Measurements from ENCODE around the gene CACNA1B.
"Not testable (repeated sequence)": the region's sequence is repeated elsewhere in the genome, so short reads cannot be mapped to it uniquely, and the experiment has no call there.

CACNA1B gene

DNA sequence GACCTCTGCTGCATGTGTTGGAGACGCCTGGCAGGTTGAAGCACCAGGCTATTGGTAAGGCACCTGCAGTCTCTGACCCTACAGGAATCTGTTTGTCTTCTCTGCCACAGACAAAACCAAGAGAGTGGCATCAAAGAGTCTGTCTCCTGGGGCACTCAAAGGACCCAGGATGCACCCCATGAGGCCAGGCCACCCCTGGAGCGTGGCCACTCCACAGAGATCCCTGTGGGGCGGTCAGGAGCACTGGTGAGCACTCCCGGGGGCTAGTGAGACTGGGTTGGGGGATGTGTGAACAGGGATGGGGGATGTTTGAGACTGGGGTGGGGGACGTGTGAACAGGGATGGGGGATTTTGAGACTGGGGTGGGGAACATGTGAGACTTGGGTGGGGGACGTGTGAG lies 240.3 kb downstream of the CACNA1B start:
- DNase-seq, result no peak

DNA sequence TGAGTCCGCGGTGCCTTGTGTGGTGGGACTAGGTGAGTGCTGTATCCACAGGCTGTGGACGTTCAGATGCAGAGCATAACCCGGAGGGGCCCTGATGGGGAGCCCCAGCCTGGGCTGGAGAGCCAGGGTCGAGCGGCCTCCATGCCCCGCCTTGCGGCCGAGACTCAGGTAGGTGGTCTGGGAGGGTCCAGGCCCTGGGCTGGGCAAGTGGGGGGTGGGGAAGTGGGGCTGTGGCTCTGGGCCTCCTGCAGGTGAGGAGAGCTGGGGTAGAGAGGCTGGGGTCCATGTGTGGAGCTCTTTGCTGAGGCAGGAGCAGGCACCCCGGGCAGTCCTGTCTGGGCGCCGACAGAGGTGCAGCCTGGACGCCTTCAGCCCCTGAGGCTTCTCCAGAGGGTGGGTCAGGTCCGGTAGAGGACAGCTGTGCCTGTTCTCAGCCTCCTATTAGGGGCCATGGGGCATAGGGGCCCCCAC lies 241.1 kb downstream of the CACNA1B start:
- no peak for DNase-seq

DNA sequence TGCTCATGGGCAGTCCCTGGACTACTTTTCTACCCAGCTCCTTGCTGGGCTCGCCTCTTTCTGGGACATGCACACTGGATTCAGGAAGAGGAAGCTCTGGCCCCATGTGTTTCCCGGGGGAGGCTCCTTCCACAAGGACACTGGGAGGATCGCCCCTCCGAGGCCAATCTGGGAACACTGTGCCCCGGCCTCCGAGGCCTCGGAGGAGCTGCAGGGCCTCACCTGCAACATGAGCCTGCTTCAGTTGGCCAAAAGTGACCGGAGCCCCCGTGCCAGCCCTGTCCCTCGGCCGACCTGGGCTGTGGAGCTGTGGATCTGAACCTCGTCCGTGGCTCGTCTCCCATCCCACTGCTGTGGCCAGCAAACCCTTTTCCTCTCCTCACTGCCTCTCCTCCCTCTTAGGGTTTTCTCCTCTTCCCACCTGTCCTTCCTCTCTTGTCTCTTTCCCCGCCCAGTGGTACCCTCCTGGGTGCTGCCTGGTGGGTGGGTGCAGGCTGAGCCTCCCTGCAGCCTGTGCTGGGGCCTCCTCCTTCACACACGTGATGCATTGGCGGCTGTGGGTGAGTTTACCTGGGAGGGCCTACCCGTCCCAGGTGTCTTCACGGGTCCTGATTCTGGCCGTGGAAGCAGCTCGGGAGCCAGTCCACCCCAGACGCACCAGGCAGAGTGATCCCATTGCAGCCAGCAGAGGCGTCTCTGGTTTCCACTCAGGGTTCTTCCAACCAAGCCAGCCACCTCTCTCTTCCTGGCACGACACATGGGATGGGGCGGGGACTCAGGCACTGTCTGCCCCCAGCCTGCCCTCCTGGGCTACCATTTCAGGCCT lies 241.8 kb downstream of the CACNA1B start:
- DNase-seq, result no peak

DNA sequence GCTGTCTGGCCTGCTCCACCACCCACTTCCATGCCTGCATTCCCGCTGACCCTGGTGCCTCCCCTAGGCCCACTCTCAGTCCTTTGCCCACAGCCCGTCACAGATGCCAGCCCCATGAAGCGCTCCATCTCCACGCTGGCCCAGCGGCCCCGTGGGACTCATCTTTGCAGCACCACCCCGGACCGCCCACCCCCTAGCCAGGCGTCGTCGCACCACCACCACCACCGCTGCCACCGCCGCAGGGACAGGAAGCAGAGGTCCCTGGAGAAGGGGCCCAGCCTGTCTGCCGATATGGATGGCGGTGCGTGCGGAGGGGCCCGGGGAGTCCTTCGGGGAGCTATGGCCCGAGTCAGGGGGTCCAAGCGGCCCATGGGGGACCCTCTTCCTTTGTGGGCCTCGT lies 242.5 kb downstream of the CACNA1B start:
- no peak for DNase-seq

DNA sequence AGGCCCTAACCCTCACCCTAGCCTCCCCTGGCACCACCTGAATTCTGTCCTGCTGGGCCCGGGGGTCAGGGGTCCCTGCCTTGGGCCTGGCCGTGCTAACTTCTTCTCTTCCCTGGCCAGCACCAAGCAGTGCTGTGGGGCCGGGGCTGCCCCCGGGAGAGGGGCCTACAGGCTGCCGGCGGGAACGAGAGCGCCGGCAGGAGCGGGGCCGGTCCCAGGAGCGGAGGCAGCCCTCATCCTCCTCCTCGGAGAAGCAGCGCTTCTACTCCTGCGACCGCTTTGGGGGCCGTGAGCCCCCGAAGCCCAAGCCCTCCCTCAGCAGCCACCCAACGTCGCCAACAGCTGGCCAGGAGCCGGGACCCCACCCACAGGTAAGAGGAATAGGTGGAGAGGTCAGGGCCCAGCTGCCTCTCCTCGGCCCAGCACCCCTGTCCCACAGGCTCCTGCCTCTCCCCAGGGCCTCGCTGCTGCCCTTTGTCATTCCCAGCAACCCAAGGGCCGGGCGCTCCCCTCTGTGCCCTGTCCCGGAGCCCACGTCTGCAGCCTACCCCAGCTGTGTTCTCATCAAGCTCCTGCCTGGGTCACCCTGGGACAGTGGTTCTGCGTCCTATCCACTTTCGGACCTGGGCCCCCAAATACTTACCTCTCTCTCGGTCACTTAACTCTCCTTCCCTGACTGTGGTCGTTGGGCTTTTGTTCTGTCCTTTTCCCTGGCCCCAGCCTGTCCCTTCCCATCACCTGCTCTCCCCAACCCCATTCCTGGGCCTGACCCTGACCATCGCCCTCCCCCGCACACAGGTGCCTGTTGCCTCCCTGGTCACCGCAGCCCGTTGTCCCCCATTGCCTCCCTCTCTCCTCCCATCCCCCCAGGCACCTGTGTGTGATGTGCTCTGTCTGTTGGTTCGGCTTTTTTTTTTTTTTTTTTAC lies 243.2 kb downstream of the CACNA1B start:
- no peak for DNase-seq

DNA sequence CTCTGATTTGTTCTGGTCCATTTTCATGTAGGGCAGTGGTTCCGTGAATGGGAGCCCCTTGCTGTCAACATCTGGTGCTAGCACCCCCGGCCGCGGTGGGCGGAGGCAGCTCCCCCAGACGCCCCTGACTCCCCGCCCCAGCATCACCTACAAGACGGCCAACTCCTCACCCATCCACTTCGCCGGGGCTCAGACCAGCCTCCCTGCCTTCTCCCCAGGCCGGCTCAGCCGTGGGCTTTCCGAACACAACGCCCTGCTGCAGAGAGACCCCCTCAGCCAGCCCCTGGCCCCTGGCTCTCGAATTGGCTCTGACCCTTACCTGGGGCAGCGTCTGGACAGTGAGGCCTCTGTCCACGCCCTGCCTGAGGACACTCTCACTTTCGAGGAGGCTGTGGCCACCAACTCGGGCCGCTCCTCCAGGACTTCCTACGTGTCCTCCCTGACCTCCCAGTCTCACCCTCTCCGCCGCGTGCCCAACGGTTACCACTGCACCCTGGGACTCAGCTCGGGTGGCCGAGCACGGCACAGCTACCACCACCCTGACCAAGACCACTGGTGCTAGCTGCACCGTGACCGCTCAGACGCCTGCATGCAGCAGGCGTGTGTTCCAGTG lies 244.0 kb downstream of the CACNA1B start:
- no peak for DNase-seq

DNA sequence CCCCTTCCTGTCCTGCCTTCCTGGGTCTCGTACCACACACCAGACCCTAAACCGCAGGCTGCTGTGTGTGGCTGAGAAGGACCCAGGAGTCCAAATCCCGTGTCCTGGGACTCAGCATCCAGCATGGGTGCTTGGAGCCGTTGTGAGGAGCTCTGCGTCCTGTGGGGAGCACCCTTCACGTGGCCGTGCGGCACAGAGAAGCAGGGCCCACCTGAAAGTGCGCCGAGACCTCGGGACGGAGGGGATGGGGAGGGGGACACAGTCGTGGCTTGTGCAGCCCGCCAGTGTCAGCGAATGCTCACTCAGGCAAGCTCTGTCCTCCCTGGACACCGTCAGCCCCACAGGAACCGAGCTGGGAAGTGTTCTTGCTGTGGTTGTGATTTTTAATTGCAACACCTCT lies 244.6 kb downstream of the CACNA1B start:
- no peak for DNase-seq

DNA sequence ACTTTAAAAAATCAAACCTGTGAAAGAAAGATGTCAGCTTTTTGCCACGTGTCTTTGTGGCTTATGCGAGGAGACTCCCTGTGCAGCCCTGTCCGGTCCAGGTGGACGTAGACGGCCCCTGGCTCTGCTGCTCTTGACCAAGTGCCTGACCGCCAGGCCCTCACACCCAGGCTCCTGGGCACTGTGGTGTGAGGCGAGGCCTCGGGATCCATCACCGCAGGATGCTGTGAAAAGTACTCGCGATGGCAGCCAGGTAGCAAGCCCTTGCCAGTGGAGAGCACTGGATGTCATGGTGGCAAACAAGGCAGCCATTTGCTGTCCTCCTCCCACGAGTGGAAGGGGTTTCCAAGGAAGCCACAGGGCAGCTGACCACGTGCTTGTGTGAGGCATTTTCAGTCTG lies 245.1 kb downstream of the CACNA1B start:
- no peak for DNase-seq

DNA sequence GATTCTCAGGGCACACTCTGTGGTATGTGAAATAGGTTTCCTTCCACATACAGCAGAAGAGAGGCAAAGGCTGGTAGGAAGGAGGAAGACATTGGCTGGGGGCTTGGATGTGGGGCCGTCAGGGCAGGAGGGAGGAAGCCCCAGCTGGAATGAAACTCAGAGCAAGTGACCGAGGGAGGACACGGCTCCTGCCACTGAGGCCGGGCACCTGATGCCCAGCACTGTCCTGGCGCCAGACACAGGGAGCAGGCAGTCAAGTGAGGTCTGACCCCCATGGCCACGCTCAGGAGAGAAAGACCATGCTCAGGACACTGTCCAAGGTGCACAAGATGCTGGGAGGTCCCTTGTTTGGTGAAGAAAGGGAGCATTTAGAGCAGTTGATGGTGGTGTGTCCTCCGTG lies 245.5 kb downstream of the CACNA1B start:
- no peak for DNase-seq

DNA sequence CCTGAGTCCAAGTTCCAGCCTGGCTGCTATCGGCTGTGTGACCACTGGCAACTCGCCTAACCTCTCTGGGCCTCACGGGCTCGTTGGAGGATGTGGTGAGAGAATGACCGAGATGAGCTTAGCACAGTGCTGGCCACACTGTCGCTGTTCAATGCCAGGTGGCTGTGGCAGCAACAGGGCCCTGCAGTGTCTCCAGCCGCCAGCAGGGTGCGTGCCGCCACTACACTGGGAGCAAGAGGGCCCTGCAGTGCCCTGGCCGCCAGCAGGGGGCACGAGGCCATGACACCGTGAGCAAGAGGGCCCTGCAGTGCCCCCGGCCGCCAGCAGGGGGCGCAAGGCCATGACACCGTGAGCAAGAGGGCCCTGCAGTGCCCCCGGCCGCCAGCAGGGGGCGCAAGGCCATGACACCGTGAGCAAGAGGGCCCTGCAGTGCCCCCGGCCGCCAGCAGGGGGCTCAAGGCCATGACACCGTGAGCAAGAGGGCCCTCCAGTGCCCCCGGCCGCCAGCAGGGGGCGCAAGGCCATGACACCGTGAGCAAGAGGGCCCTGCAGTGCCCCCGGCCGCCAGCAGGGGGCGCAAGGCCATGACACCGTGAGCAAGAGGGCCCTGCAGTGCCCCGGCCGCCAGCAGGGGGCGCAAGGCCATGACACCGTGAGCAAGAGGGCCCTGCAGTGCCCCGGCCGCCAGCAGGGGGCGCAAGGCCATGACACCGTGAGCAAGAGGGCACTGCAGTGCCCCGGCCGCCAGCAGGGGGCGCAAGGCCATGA lies 248.7 kb downstream of the CACNA1B start:
- DNase-seq, result not testable (repeated sequence)

DNA sequence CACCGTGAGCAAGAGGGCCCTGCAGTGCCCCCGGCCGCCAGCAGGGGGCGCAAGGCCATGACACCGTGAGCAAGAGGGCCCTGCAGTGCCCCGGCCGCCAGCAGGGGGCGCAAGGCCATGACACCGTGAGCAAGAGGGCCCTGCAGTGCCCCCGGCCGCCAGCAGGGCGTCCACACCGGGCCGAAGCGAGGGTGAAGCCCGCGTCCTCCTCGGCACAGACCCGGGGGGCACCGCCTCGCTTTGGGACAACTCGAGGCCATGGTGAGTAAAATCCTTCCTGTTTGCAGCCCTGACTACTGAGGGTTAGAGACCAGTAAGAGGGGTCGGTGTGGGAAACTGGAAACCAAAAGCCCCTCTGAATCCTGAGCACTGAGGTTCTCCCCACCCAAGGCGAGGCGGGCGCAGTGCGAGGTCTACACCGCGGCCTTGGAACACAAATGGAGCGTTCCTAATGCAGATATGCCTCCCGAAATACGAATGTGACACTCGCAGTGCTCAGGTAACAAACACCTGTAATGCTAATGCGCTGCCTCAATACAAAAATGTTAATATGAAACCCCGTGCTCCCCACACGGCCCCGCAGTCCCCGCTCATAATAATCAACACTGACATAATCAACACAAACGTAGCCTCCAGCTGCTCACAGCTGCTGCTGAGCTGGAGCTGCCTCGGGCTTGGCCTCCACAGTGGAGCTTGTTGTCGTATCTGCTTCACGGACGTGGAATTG lies 249.4 kb downstream of the CACNA1B start:
- DNase-seq, result not testable (repeated sequence)

DNA sequence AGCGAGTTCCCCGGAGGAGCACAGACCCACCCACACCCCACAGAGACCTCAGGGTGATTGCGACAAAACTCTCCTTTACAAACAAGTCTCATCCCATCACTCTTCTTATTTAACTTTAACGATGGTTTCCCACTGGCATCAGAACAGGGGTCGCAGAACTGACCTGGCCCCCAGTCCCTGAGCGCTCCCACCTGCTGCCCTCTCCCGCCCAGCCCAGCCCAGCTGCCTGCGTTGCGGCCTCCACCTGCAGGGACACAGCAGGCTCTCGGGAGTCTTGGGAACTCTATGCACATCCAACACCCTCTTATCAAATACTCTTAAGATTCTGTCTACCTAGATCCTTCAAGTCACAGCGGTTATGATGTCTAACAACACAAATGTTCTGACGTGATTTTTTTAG lies 250.4 kb downstream of the CACNA1B start:
- DNase-seq, result not testable (repeated sequence)

DNA sequence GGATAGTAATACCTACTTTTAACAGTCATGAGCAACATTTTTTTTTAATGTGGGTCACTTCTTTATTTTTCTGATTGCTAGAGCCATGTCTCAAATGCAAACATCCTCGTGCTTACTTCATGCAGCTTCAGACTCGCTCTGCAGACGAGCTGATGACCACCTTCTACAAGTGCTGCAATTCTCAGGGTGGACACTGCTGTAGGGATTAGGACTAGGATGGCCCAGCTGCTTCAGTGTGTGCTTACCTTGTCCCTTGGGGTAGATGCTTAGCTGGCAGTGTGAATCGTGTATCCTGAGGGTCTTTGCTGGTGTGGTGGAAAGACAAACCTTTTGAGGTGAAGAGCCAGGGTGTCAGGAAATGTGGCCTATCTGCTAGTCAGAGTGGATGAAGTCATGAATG lies 251.7 kb downstream of the CACNA1B start:
- DNase-seq, result not testable (repeated sequence)

DNA sequence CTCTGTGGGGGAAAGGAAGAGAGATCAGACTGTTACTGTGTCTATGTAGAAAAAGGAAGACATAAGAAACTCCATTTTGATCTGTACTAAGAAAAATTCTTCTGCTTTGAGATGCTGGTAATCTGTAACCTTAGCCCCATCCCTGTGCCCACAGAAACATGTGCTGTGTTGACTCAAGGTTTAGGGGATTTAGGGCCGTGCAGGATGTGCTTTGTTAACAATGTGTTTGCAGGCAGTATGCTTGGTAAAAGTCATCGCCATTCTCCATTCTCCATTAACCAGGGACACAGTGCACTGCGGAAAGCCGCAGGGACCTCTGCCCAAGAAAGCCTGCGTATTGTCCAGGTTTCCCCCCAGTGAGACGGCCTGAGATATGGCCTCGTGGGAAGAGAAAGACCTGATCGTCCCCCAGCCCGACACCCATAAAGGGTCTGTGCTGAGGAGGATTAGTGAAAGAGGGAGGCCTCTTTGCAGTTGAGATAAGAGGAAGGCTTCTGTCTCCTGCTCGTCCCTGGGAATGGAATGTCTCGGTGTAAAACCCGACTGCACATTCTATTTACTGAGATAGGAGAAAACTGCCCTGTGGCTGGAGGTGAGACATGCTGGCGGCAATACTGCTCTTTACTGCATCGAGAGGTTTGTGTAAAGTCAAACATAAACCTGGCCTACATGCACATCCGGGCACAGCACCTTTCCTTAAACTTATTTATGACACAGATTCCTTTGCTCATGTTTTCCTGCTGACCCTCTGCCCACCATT lies 255.5 kb downstream of the CACNA1B start:
- not testable (repeated sequence) for DNase-seq

DNA sequence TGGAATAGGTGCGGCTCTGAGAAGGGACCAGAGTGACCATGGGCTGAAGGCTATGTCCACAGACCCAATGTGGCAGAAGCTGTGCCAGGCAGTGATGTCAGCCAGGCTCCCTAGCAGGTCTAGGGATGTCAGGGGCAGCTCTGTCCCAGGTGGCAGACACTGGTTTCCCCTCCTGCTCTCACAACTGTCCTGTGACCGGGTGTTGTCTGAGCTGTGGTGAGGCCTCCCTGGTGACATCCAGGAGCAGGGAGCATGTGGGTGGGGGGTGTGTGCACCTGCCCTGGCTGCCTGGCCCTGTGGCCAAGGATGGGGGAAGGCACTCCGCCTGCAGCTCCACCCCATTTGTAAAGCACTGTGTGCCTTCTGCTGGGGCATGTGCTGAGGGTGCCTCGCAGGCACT lies 257.0 kb downstream of the CACNA1B start:
- DNase-seq, result not testable (repeated sequence)

DNA sequence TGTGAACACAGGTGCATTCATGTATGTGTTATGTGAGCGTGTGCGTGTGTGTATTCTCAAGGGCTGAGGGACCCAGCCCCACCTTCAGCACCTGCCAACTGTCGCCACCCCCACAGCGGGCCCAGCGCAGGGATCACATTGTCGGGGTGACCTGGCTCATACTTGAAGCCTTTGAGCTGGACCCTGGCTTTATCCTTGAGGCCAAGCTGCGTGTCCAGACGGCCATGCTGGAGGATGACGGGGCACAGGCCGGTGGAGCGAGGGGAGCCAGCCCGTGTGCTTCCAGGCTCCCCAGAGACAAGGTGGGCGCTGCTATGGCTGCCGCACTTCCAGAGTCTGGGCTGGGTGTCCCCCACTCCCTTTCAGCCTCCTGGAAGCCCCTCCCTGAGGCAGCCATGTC lies 261.5 kb downstream of the CACNA1B start:
- not testable (repeated sequence) for DNase-seq

DNA sequence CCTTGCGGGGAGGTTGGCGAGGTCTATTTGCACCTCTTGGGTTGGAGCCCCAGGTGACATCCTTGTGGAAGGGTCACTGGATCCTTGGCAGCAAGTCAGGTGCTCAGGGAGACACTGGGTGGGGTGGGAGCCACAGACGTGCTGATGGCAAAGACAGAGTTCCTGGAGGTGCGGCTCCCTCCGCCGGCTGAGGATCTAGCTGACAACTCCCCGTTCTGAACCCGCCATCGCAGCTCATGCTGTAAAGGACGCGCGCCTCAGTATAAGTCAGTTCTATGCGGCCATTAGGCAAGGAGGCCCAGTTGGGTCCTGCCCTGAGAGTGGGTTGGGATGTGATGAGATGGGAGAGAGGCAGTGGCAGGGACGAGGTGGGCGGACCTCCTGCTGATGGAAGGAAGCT lies 263.4 kb downstream of the CACNA1B start:
- DNase-seq, result not testable (repeated sequence)

DNA sequence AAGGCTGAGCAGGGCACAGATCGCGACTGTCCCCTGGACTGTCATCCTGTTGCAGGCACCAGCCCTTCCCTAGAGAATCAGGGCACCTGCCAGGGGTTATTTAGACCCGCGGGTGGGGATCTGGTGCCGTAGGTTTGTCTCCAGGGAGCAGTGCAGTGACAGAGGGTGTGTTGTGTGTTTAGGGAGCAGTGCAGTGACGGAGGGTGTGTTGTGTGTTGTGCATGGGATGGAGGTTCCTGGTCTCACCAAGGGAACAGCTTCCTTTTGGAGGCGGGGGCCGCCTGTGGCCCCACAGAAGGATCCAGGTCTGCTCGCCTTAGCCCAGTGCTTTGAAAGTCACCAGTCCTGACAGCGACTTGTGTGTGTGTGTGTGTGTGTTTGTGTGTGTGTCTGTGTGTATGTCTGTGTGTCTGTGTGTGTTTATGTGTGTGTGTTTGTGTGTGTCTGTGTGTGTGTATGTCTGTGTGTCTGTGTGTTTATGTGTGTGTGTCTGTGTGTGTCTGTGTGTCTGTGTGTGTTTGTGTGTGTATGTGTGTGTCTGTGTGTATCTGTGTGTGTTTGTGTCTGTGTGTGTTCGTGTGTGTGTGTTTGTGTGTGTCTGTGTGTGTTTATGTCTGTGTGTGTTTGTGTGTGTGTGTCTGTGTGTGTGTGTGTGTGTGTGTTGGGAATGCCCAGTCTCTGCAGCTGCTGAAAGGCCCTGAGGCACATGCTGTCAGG lies 265.1 kb downstream of the CACNA1B start:
- DNase-seq, result not testable (repeated sequence)

DNA sequence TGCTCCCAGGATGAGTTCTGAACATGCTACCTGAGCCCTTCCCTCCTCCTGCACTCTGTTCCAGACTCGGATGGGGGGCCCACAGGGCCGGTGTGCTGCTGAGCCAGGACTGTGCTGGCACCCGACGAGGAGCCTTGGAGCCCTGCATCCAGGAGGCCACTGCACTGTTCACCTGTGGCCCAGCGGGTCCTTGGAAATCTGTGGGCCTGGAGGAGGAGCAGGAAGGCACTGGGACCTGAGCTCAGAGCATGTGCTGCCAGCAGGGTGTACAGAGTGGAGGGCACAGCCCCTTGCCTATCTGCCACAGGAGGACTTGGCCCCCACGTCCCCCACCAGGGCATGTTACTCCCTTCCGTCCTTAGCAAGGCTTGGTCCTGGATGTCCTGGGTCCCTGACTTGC lies 265.9 kb downstream of the CACNA1B start:
- DNase-seq, result not testable (repeated sequence)

DNA sequence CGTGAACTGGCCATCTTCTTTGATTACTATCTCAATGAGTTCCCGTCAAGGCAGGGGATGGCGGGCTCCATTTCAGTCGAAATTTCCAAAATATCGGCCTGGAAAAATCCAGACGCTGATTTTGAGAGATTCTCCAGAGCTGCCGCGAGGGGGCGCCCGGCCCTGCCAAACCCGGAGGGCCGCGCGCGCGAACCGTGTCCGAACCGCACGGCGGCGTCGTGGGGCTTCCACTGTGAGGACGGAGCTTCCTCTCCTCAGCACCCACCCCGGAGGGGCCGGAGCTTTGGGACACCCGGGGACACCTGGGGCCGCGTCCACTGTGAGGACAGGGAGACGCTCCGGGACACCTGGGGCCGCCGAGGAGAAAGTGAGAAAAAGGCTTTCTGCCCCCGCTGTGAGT lies 270.0 kb downstream of the CACNA1B start:
- DNase-seq, result peak; percentile 26

Measured in right kidney (tissue), 1 donor.